H1 (cell line): ENCODE data around the gene FGD6. TPM values are rescaled to one million over a fixed set of nuclear protein-coding genes. Genes with fewer than 3 reads are reported as not detected.

Experiments used
- ASH2L ChIP-seq: fragments of 200-600, 300-600 bp; sonication (generic); IDR thresholded peaks from one replicate; pipeline ENCODE4 v1.7.1; 2017; ENCODE audit warnings: low read length
- BCL11A ChIP-seq, 2 experiments: IDR thresholded peaks; one replicate each; pipeline ENCODE4 v1.6.1; 2011; ENCODE audit warnings: low read depth in 2 of 2, low read length in 2 of 2, mild to moderate bottlenecking in 2 of 2
- BRCA1 ChIP-seq: IDR thresholded peaks from 2 replicates; pipeline ENCODE4 v1.6.1; 2012; ENCODE audit warnings: low read depth, low read length, improper control_type of control experiment
- CEBPB ChIP-seq: IDR thresholded peaks from 2 replicates; pipeline ENCODE4 v1.6.1; 2012; ENCODE audit warnings: low read depth, low read length
- CHD2 ChIP-seq: IDR thresholded peaks from 2 replicates; pipeline ENCODE4 v1.6.1; 2012; ENCODE audit warnings: low read length, improper control_type of control experiment
- GABPA ChIP-seq: IDR thresholded peaks from 2 replicates; pipeline ENCODE4 v1.6.1; 2011; ENCODE audit warnings: mild to moderate bottlenecking, low read length, moderate library complexity, borderline replicate concordance; ENCODE audit not compliant: insufficient read depth
- GTF2F1 ChIP-seq: IDR thresholded peaks from 2 replicates; pipeline ENCODE4 v1.6.1; 2012; ENCODE audit warnings: low read depth, low read length, improper control_type of control experiment, borderline replicate concordance
- KDM1A ChIP-seq: fragments of 200-600, 300-600 bp; sonication (generic); IDR thresholded peaks from 2 replicates; pipeline ENCODE4 v1.7.1; 2016; ENCODE audit warnings: mild to moderate bottlenecking, low read length, borderline replicate concordance
- PHF8 ChIP-seq: fragments of 200-600 bp; sonication (generic); conservative IDR thresholded peaks from 2 replicates; pipeline ENCODE4 v1.7.1; 2012; ENCODE audit warnings: low read depth, mild to moderate bottlenecking, inconsistent platforms, low read length, moderate library complexity
- POU5F1 ChIP-seq: IDR thresholded peaks from 2 replicates; pipeline ENCODE4 v1.6.1; 2011; ENCODE audit warnings: low read depth, mild to moderate bottlenecking, low read length, moderate library complexity
- RBBP5 ChIP-seq: IDR thresholded peaks from 2 replicates; pipeline ENCODE4 v1.7.1; 2012; ENCODE audit warnings: low read depth, mild to moderate bottlenecking, inconsistent platforms, low read length, moderate library complexity, borderline replicate concordance
- RNF2 ChIP-seq: fragments of 200-900, 300-1000 bp; sonication (generic); IDR thresholded peaks from 2 replicates; pipeline ENCODE4 v1.7.1; 2016; ENCODE audit warnings: borderline replicate concordance, low read depth, mild to moderate bottlenecking, antibody characterized with exemption, low read length; ENCODE audit not compliant: poor library complexity, severe bottlenecking; ENCODE audit errors: missing control alignments
- SIRT6 ChIP-seq: IDR thresholded peaks from one replicate; pipeline ENCODE4 v1.7.1; 2012; ENCODE audit warnings: low read length, inconsistent platforms
- SIX5 ChIP-seq: IDR thresholded peaks from 2 replicates; pipeline ENCODE4 v1.6.1; 2011; ENCODE audit warnings: mild to moderate bottlenecking, low read depth, low read length
- SRF ChIP-seq: IDR thresholded peaks from 2 replicates; pipeline ENCODE4 v1.6.1; 2011; ENCODE audit warnings: mild to moderate bottlenecking, low read depth, low read length, moderate library complexity
- TAF7 ChIP-seq: optimal IDR thresholded peaks from 2 replicates; pipeline ENCODE3; 2011; ENCODE audit warnings: low read depth, mild to moderate bottlenecking, inconsistent platforms, low read length, moderate library complexity, borderline replicate concordance
- TBP ChIP-seq: IDR thresholded peaks from 2 replicates; pipeline ENCODE4 v1.6.1; 2011; ENCODE audit warnings: low read depth, low read length, improper control_type of control experiment
- YY1 ChIP-seq: IDR thresholded peaks from 2 replicates; pipeline ENCODE4 v1.6.1; 2011; ENCODE audit warnings: low read depth, mild to moderate bottlenecking, low read length
- polyA plus RNA-seq, 7 experiments: library from polyadenylated mRNA; depleted of rRNA in 3 of 7; stranded (reverse) in 5 of 7; unstranded in 2 of 7; fragments of >200 nt in 5 of 7; fragments of 200-250 nt in 2 of 7; gene quantifications; 1 replicate in 5 of 7; 2 replicates in 1 of 7; 4 replicates in 1 of 7; pipeline versions ENCODE4 v1.2.1 to v1.2.3, GENCODE V29; 2011 to 2013; ENCODE audit warnings: missing spikeins in 2 of 7, mixed read lengths in 2 of 7
- total RNA-seq: library from RNA; stranded (reverse); fragmentation: NEBNext Ultra II Directional; extraction: Animal tissue kit (Norgen Biotek cat#: 25700); gene quantifications from 2 replicates; pipeline ENCODE4 v1.2.1, GENCODE V29; 2021
- TF ChIP-seq, protein P1 (sequence below): IDR thresholded peaks from 2 replicates; pipeline ENCODE4 v1.6.1; 2011; ENCODE audit warnings: low read length, improper control_type of control experiment
- TF ChIP-seq, protein P2 (sequence below): IDR thresholded peaks from 2 replicates; pipeline ENCODE4 v1.6.1; 2011; ENCODE audit warnings: low read depth, mild to moderate bottlenecking, low read length; ENCODE audit not compliant: insufficient read depth

The FGD6 gene
- total and polyA plus RNA-seq, 2 of the 8 experiments (the other 6 are each of a cell fraction or from before 2014, with no cell fraction given), result 12.2 to 24.3 TPM

GRCh38 chr12:95217377-95218149 is at the start of gene FGD6, which contains the start of gene VEZT (continued):
- no peak for TF ChIP-seq POU5F1
- peak; percentile 8 for TF ChIP-seq TAF7
- TF ChIP-seq, protein P1, sequence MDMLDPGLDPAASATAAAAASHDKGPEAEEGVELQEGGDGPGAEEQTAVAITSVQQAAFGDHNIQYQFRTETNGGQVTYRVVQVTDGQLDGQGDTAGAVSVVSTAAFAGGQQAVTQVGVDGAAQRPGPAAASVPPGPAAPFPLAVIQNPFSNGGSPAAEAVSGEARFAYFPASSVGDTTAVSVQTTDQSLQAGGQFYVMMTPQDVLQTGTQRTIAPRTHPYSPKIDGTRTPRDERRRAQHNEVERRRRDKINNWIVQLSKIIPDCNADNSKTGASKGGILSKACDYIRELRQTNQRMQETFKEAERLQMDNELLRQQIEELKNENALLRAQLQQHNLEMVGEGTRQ, result peak; percentile 31
- peak; percentile 88 for TF ChIP-seq TBP
- TF ChIP-seq RBBP5, result no peak
- no peak for TF ChIP-seq KDM1A
- TF ChIP-seq ASH2L, result peak; percentile 56
- peak; percentile 85 for TF ChIP-seq PHF8
- TF ChIP-seq, protein P2, sequence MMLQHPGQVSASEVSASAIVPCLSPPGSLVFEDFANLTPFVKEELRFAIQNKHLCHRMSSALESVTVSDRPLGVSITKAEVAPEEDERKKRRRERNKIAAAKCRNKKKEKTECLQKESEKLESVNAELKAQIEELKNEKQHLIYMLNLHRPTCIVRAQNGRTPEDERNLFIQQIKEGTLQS, result no peak
- TF ChIP-seq SIRT6, result no peak
- TF ChIP-seq BRCA1, result no peak
- no peak for TF ChIP-seq GABPA
- peak; percentile 86 for TF ChIP-seq SIX5
- TF ChIP-seq SRF, result peak; percentile 69; the same call in 1 of the 2 replicates
- TF ChIP-seq CHD2, result peak; percentile 84
- no peak for TF ChIP-seq CEBPB
- peak; percentile 45; the same call in 1 of the 2 replicates for TF ChIP-seq GTF2F1
- no peak for TF ChIP-seq RNF2
- TF ChIP-seq YY1, result peak; percentile 93
- no peak for TF ChIP-seq BCL11A (IDR thresholded peaks at IDR 0.05; ENCODE audit: low read depth in 2 of 2, low read length in 2 of 2)
